ENCODE measurements around the gene LDB1. TPM values are rescaled to one million over a fixed set of nuclear protein-coding genes. Genes with fewer than 3 reads are reported as not detected.
A peak's percentile ranks its signal among the peaks of the same experiment; 100 is the strongest.

The LDB1 gene
- total and polyA plus RNA-seq, 2 of the 13 experiments (the other 11 are each of a cell fraction or from before 2014, with no cell fraction given) = 17.2 to 45.5 TPM

DNA sequence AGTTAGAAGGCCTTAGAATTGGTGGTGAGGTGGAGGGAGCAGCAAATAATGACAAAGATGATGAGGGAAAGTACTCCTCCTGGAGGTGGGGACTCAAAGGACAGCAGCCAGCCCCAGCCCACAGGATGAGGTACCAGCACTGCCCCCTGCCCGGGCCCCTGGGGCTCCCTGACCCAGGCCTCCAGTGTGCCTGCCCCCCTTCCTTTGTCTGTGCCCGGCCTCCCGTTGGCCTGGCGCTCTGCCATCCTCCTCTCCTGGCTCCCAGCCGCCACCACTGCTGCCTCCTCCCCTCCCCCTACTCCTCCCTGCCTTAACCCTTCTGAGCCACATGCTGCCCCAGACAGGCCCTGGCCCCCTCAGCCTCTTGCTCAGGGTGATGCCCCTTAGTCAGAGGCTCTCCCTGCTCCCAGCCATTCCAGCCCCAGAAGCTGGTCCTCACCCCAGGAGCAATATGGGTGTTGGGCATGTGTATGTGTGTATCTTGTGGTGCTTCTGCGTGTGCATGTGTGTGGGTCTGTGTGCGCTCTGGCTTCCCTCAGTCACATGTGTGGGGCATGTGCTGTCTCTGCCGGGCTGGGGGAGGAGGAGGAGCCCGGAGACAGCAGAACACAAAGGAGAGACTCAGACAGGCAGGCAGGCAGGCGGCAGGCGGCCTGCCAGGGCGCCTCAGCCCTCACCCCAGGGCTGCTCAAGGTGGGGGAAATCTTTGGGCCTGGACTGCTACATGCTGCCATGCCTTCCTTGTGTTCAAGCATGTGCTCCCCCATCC, 2.6 kb downstream of the LDB1 start (continued):
- TF ChIP-seq RBFOX2 (IDR thresholded peaks at IDR 0.05; ENCODE audit: low read depth, low read length) = peak; percentile 24; the same call in 1 of the 2 replicates
- TF ChIP-seq, protein P1, sequence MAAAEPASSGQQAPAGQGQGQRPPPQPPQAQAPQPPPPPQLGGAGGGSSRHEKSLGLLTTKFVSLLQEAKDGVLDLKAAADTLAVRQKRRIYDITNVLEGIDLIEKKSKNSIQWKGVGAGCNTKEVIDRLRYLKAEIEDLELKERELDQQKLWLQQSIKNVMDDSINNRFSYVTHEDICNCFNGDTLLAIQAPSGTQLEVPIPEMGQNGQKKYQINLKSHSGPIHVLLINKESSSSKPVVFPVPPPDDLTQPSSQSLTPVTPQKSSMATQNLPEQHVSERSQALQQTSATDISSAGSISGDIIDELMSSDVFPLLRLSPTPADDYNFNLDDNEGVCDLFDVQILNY (CRISPR knock-in tag; conservative IDR thresholded peaks at IDR 0.05) = no peak
- TF ChIP-seq PRDM15 (CRISPR knock-in tag; IDR thresholded peaks at IDR 0.05) = no peak
- TF ChIP-seq ELF3 (CRISPR knock-in tag; IDR thresholded peaks at IDR 0.05) = no peak
- TF ChIP-seq, protein P2, sequence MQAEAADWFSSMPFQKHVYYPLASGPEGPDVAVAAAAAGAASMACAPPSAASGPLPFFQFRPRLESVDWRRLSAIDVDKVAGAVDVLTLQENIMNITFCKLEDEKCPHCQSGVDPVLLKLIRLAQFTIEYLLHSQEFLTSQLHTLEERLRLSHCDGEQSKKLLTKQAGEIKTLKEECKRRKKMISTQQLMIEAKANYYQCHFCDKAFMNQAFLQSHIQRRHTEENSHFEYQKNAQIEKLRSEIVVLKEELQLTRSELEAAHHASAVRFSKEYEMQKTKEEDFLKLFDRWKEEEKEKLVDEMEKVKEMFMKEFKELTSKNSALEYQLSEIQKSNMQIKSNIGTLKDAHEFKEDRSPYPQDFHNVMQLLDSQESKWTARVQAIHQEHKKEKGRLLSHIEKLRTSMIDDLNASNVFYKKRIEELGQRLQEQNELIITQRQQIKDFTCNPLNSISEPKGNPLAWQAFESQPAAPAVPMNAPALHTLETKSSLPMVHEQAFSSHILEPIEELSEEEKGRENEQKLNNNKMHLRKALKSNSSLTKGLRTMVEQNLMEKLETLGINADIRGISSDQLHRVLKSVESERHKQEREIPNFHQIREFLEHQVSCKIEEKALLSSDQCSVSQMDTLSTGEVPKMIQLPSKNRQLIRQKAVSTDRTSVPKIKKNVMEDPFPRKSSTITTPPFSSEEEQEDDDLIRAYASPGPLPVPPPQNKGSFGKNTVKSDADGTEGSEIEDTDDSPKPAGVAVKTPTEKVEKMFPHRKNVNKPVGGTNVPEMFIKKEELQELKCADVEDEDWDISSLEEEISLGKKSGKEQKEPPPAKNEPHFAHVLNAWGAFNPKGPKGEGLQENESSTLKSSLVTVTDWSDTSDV (CRISPR knock-in tag; IDR thresholded peaks at IDR 0.05) = no peak
- TF ChIP-seq TMF1 (CRISPR knock-in tag; IDR thresholded peaks at IDR 0.05; ENCODE audit: low read depth) = no peak
- no peak for TF ChIP-seq ZNF138 (CRISPR knock-in tag; IDR thresholded peaks at IDR 0.05; ENCODE audit: low read depth)
- TF ChIP-seq NCOA2 (CRISPR knock-in tag; IDR thresholded peaks at IDR 0.05) = peak; percentile 25; the same call in 1 of the 2 replicates
- no peak for TF ChIP-seq ZNF644 (CRISPR knock-in tag; IDR thresholded peaks at IDR 0.05; ENCODE audit: low read depth)
- TF ChIP-seq, protein P3, sequence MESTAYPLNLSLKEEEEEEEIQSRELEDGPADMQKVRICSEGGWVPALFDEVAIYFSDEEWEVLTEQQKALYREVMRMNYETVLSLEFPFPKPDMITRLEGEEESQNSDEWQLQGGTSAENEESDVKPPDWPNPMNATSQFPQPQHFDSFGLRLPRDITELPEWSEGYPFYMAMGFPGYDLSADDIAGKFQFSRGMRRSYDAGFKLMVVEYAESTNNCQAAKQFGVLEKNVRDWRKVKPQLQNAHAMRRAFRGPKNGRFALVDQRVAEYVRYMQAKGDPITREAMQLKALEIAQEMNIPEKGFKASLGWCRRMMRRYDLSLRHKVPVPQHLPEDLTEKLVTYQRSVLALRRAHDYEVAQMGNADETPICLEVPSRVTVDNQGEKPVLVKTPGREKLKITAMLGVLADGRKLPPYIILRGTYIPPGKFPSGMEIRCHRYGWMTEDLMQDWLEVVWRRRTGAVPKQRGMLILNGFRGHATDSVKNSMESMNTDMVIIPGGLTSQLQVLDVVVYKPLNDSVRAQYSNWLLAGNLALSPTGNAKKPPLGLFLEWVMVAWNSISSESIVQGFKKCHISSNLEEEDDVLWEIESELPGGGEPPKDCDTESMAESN (CRISPR knock-in tag; conservative IDR thresholded peaks at IDR 0.05) = no peak
- TF ChIP-seq, protein P4, sequence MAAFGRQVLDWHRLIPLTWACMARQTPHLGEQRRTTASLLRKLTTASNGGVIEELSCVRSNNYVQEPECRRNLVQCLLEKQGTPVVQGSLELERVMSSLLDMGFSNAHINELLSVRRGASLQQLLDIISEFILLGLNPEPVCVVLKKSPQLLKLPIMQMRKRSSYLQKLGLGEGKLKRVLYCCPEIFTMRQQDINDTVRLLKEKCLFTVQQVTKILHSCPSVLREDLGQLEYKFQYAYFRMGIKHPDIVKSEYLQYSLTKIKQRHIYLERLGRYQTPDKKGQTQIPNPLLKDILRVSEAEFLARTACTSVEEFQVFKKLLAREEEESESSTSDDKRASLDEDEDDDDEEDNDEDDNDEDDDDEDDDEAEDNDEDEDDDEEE (CRISPR knock-in tag; IDR thresholded peaks at IDR 0.05) = no peak
- TF ChIP-seq PAX8 (CRISPR knock-in tag; IDR thresholded peaks at IDR 0.05; ENCODE audit: borderline replicate concordance) = no peak
- TF ChIP-seq BHLHE40 (IDR thresholded peaks at IDR 0.05; ENCODE audit: low read length) = no peak
- no peak for TF ChIP-seq BRD4 (CRISPR knock-in tag; IDR thresholded peaks at IDR 0.05)
- TF ChIP-seq ZBTB21 (CRISPR knock-in tag; IDR thresholded peaks at IDR 0.05) = no peak
